Measurements from ENCODE around the gene DCDC2C.

DCDC2C gene

GRCh38 chr2:3838348-3838747 lies 135.0 kb downstream of the DCDC2C start:
- H3K36me3 ChIP-seq (ENCODE audit: insufficient read depth, low read length): no peaks in the 10 kb centered on the region
- H3K79me2 ChIP-seq (ENCODE audit: insufficient read depth, low read length): no peaks in the 10 kb centered on the region
- no peak overlapping the region for H3K27ac ChIP-seq (ENCODE audit: low read depth, low read length, poor library complexity, severe bottlenecking)
- no peak overlapping the region for H2AFZ ChIP-seq (ENCODE audit: low read length)
- no peak overlapping the region for H3K4me3 ChIP-seq (ENCODE audit: low read depth, low read length, poor library complexity, severe bottlenecking)
- no peaks in the 10 kb centered on the region for H3K9me2 ChIP-seq (ENCODE audit: low read depth, low read length)
- no peaks in the 10 kb centered on the region for H3K9me3 ChIP-seq (ENCODE audit: low read length)
- H3K27me3 ChIP-seq (ENCODE audit: insufficient read depth, low read length): no peaks in the 10 kb centered on the region; the same call in 1 of the 2 replicates
- H3K4me1 ChIP-seq (ENCODE audit: insufficient read depth, low read length, severe bottlenecking): no peaks in the 10 kb centered on the region
- H3K4me2 ChIP-seq (ENCODE audit: low read length): no peak overlapping the region
- no peak overlapping the region for H3K9ac ChIP-seq (ENCODE audit: low read length)
- no peaks in the 10 kb centered on the region for H4K20me1 ChIP-seq (ENCODE audit: insufficient read depth, low read length)
- H3F3A ChIP-seq (ENCODE audit: insufficient read depth, low read length): no peaks in the 10 kb centered on the region
- TF ChIP-seq EZH2 (IDR thresholded peaks at IDR 0.05; ENCODE audit: borderline replicate concordance, low read length) (no peak), CTCF (IDR thresholded peaks at IDR 0.05; ENCODE audit: low read length) (no peak)

GRCh38 chr2:3839476-3839875 lies 136.1 kb downstream of the DCDC2C start:
- no peaks in the 10 kb centered on the region for H3K4me1 ChIP-seq (ENCODE audit: insufficient read depth, low read length, severe bottlenecking)
- no peak overlapping the region for H3K27ac ChIP-seq (ENCODE audit: low read depth, low read length, poor library complexity, severe bottlenecking)
- TF ChIP-seq EZH2 (IDR thresholded peaks at IDR 0.05; ENCODE audit: borderline replicate concordance, low read length): no peak
- no peak for TF ChIP-seq CTCF (IDR thresholded peaks at IDR 0.05; ENCODE audit: low read length)
- H3K79me2 ChIP-seq (ENCODE audit: insufficient read depth, low read length): no peaks in the 10 kb centered on the region
- no peak overlapping the region for H2AFZ ChIP-seq (ENCODE audit: low read length)
- no peaks in the 10 kb centered on the region; the same call in 1 of the 2 replicates for H3K27me3 ChIP-seq (ENCODE audit: insufficient read depth, low read length)
- no peaks in the 10 kb centered on the region for H3K9me2 ChIP-seq (ENCODE audit: low read depth, low read length)
- no peak overlapping the region for H3K4me3 ChIP-seq (ENCODE audit: low read depth, low read length, poor library complexity, severe bottlenecking)
- no peaks in the 10 kb centered on the region for H4K20me1 ChIP-seq (ENCODE audit: insufficient read depth, low read length)
- H3K9ac ChIP-seq (ENCODE audit: low read length): no peak overlapping the region
- H3K36me3 ChIP-seq (ENCODE audit: insufficient read depth, low read length): no peaks in the 10 kb centered on the region
- H3K9me3 ChIP-seq (ENCODE audit: low read length): no peaks in the 10 kb centered on the region
- H3F3A ChIP-seq (ENCODE audit: insufficient read depth, low read length): no peaks in the 10 kb centered on the region
- no peak overlapping the region for H3K4me2 ChIP-seq (ENCODE audit: low read length)

- Histone ChIP-seq H3K27ac (ENCODE audit: low read depth, low read length, poor library complexity, severe bottlenecking) (no peak overlapping the region), H3K27me3 (ENCODE audit: insufficient read depth, low read length) (no peaks in the 10 kb centered on the region), H3K9ac (ENCODE audit: low read length) (no peak overlapping the region), H3F3A (ENCODE audit: insufficient read depth, low read length) (no peaks in the 10 kb centered on the region), H4K20me1 (ENCODE audit: insufficient read depth, low read length) (no peaks in the 10 kb centered on the region), H3K79me2 (ENCODE audit: insufficient read depth, low read length) (no peaks in the 10 kb centered on the region), H3K4me2 (ENCODE audit: low read length) (no peak overlapping the region), H3K4me1 (ENCODE audit: insufficient read depth, low read length, severe bottlenecking) (no peaks in the 10 kb centered on the region), H2AFZ (ENCODE audit: low read length) (no peak overlapping the region), H3K4me3 (ENCODE audit: low read depth, low read length, poor library complexity, severe bottlenecking) (no peak overlapping the region), H3K9me3 (ENCODE audit: low read length) (no peaks in the 10 kb centered on the region), H3K9me2 (ENCODE audit: low read depth, low read length) (no peaks in the 10 kb centered on the region), H3K36me3 (ENCODE audit: insufficient read depth, low read length) (no peaks in the 10 kb centered on the region)
- TF ChIP-seq CTCF (IDR thresholded peaks at IDR 0.05; ENCODE audit: low read length) (no peak), EZH2 (IDR thresholded peaks at IDR 0.05; ENCODE audit: borderline replicate concordance, low read length) (no peak)
These were observed 137.3 kb downstream of the DCDC2C start for GRCh38 chr2:3840611-3841155.
